Measurements from ENCODE around the gene ANO9.
"Not testable (repeated sequence)": the region's sequence is repeated elsewhere in the genome, so short reads cannot be mapped to it uniquely, and the experiment has no call there.

The ANO9 gene

DNA sequence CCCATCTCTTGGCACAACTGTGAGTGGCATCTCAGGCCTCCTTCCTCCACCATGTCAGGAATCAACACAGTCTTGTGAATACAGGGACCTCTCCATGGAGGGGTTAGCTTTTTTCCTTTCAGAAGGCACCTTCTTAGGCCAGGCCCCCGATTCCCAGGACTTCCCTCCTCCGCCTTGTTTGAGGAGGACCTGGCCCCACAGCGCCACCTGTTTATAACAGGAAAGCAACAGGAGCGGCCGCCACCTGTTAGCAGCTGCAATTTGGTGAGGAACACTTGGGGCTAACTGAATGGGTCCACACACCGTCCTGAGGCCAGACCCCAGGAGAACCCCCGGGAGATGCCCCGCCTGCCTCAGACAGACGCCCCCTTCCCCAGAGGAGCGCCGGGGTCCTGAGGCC, 51.6 kb downstream of the ANO9 start:
- no peaks in the 10 kb centered on the region for H3K4me1 ChIP-seq (ENCODE audit: control insufficient read depth, insufficient read depth, low read length)

DNA sequence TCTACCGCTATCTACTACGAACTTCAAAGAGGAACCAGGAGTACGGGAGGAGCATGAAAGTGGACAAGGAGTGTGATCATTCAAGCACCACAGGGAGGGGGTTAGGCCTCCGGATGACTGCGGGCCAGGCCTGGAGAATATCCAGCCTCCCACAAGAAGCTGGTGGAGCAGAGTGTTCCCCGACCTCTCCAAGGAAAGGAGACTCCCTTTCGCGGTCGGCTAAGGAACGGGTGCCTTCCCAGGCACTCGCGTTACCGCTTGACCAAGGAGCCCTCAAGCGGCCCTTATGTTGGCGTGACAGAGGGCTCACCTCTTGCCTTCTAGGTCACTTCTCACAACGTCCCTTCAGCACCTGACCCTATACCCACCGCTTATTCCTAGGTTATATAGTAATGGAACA, 52.4 kb downstream of the ANO9 start:
- H3K36me3 ChIP-seq (ENCODE audit: control insufficient read depth, insufficient read depth, low read length); H3K9me3 ChIP-seq (ENCODE audit: control insufficient read depth, insufficient read depth, low read length); H3K4me3 ChIP-seq (ENCODE audit: low read depth, low read length); H3K27me3 ChIP-seq (ENCODE audit: control insufficient read depth, insufficient read depth, low read length); H3K4me1 ChIP-seq (ENCODE audit: control insufficient read depth, insufficient read depth, low read length); H3K9ac ChIP-seq (ENCODE audit: low read depth, low read length): not testable (repeated sequence)

More for the DNA sequence above, 51.6 kb downstream of the ANO9 start:
- Histone ChIP-seq H3K9me3 (ENCODE audit: control insufficient read depth, insufficient read depth, low read length) (peaks cover 4% of the 10 kb centered on the region), H3K4me3 (ENCODE audit: low read depth, low read length) (no peak overlapping the region), H3K36me3 (ENCODE audit: control insufficient read depth, insufficient read depth, low read length) (no peaks in the 10 kb centered on the region), H3K9ac (ENCODE audit: low read depth, low read length) (no peak overlapping the region), H3K27me3 (ENCODE audit: control insufficient read depth, insufficient read depth, low read length) (peaks cover 5% of the 10 kb centered on the region)

GRCh38 chr11:387193-387793, 54.5 kb downstream of the ANO9 start:
- no peak overlapping the region for H3K9ac ChIP-seq (ENCODE audit: low read depth, low read length)
- H3K4me3 ChIP-seq (ENCODE audit: low read depth, low read length) = no peak overlapping the region
- no peaks in the 10 kb centered on the region for H3K4me1 ChIP-seq (ENCODE audit: control insufficient read depth, insufficient read depth, low read length)
- H3K9me3 ChIP-seq (ENCODE audit: control insufficient read depth, insufficient read depth, low read length) = peaks cover 4% of the 10 kb centered on the region
- H3K27me3 ChIP-seq (ENCODE audit: control insufficient read depth, insufficient read depth, low read length) = peaks cover 5% of the 10 kb centered on the region
- no peaks in the 10 kb centered on the region for H3K36me3 ChIP-seq (ENCODE audit: control insufficient read depth, insufficient read depth, low read length)

GRCh38 chr11:386483-386882, 55.3 kb downstream of the ANO9 start:
- Histone ChIP-seq H3K4me1 (ENCODE audit: control insufficient read depth, insufficient read depth, low read length) (no peaks in the 10 kb centered on the region), H3K36me3 (ENCODE audit: control insufficient read depth, insufficient read depth, low read length) (peaks cover 2% of the 10 kb centered on the region), H3K4me3 (ENCODE audit: low read depth, low read length) (no peak overlapping the region), H3K9ac (ENCODE audit: low read depth, low read length) (no peak overlapping the region), H3K27me3 (ENCODE audit: control insufficient read depth, insufficient read depth, low read length) (peaks cover 5% of the 10 kb centered on the region), H3K9me3 (ENCODE audit: control insufficient read depth, insufficient read depth, low read length) (peaks cover 4% of the 10 kb centered on the region)

- Histone ChIP-seq H3K27me3 (ENCODE audit: control insufficient read depth, insufficient read depth, low read length) (peaks cover 5% of the 10 kb centered on the region), H3K4me3 (ENCODE audit: low read depth, low read length) (no peak overlapping the region), H3K4me1 (ENCODE audit: control insufficient read depth, insufficient read depth, low read length) (no peaks in the 10 kb centered on the region), H3K36me3 (ENCODE audit: control insufficient read depth, insufficient read depth, low read length) (peaks cover 5% of the 10 kb centered on the region), H3K9ac (ENCODE audit: low read depth, low read length) (no peak overlapping the region), H3K9me3 (ENCODE audit: control insufficient read depth, insufficient read depth, low read length) (peaks cover 4% of the 10 kb centered on the region)
Measured at GRCh38 chr11:385594-386351, 56.0 kb downstream of the ANO9 start.

DNA sequence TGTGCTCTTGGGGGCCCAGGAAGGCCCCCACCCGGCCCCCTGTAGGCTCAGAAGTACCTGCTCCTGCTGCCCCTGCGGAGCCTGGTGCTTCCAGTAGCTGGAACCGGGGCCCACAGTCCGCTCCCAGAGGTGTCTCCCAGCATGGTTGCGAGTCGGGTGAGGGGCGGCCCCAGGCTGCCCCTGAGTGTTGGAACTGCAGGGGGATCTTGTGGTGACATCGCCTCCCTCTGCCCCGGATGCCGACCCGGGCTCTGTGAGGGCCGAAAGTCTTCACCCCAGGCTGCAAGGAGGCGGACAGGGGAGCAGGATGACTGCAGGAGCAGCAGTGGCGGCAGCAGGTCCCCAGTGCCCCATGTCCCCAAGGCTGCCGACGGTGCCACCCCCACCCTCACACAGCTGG, 57.3 kb downstream of the ANO9 start:
- Histone ChIP-seq H3K36me3 (ENCODE audit: control insufficient read depth, insufficient read depth, low read length) (peaks cover 13% of the 10 kb centered on the region), H3K27me3 (ENCODE audit: control insufficient read depth, insufficient read depth, low read length) (peaks cover 5% of the 10 kb centered on the region), H3K4me3 (ENCODE audit: low read depth, low read length) (no peak overlapping the region), H3K9ac (ENCODE audit: low read depth, low read length) (no peak overlapping the region), H3K4me1 (ENCODE audit: control insufficient read depth, insufficient read depth, low read length) (no peaks in the 10 kb centered on the region), H3K9me3 (ENCODE audit: control insufficient read depth, insufficient read depth, low read length) (peaks cover 4% of the 10 kb centered on the region)

DNA sequence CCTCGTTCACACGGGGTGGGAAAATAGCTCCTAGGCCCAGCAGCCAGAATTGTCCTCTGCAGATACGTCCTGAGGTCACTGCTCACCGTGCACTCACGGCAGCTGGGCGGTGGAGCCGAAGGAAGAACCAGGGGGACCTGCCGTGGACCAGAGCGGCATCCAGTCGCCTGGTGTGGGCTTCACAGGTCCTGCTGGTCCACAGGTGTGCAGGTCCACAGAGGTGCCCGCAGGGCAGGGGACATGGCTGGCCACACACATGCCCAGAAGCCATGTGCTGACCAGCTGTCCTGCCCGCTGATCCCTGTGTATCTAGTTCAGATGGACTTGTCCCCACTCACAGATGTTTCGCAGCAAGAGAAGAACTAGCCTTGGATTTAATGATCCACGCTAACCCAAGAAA, 58.4 kb downstream of the ANO9 start:
- H3K9ac ChIP-seq (ENCODE audit: low read depth, low read length) = no peak overlapping the region
- no peak overlapping the region for H3K4me3 ChIP-seq (ENCODE audit: low read depth, low read length)
- peaks cover 4% of the 10 kb centered on the region for H3K9me3 ChIP-seq (ENCODE audit: control insufficient read depth, insufficient read depth, low read length)
- H3K27me3 ChIP-seq (ENCODE audit: control insufficient read depth, insufficient read depth, low read length) = peaks cover 5% of the 10 kb centered on the region
- H3K4me1 ChIP-seq (ENCODE audit: control insufficient read depth, insufficient read depth, low read length) = no peaks in the 10 kb centered on the region
- peaks cover 18% of the 10 kb centered on the region for H3K36me3 ChIP-seq (ENCODE audit: control insufficient read depth, insufficient read depth, low read length)

GRCh38 chr11:382081-382629, 59.7 kb downstream of the ANO9 start:
- H3K4me3 ChIP-seq (ENCODE audit: low read depth, low read length) = no peak overlapping the region
- no peaks in the 10 kb centered on the region for H3K27me3 ChIP-seq (ENCODE audit: control insufficient read depth, insufficient read depth, low read length)
- H3K36me3 ChIP-seq (ENCODE audit: control insufficient read depth, insufficient read depth, low read length) = peaks cover 28% of the 10 kb centered on the region
- H3K9me3 ChIP-seq (ENCODE audit: control insufficient read depth, insufficient read depth, low read length) = peaks cover 4% of the 10 kb centered on the region
- no peak overlapping the region for H3K9ac ChIP-seq (ENCODE audit: low read depth, low read length)
- H3K4me1 ChIP-seq (ENCODE audit: control insufficient read depth, insufficient read depth, low read length) = no peaks in the 10 kb centered on the region

DNA sequence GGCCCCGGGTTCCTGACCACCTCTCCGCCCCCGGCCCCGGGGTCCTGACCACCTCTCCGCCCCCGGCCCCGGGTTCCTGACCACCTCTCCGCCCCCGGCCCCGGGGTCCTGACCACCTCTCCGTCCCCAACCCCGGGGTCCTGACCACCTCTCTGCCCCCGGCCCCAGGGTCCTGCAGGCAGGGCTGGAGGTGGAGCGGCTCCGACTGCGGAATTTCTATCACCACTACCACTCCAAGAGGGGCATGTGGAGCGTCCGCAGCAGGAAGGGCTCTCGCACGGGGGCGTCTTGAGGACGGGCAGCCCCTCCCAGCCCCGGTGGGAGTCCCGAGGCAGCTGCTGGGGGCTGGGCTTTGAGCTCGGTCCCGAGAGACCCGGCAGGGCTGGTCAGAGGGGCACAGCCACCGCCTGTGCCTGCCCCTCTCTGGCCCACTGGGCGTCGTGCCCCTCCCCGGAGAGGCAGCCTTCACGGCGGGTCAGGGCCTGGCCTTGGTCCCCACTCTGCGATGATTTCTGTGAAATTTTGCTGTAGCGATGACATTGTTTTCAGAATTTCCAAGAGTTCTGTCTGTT, 60.2 kb downstream of the ANO9 start:
- H3K9ac ChIP-seq (ENCODE audit: low read depth, low read length) = no peak overlapping the region
- H3K4me1 ChIP-seq (ENCODE audit: control insufficient read depth, insufficient read depth, low read length) = no peaks in the 10 kb centered on the region
- H3K36me3 ChIP-seq (ENCODE audit: control insufficient read depth, insufficient read depth, low read length) = peaks cover 34% of the 10 kb centered on the region

GRCh38 chr11:380996-381395, 60.8 kb downstream of the ANO9 start:
- no peak overlapping the region for H3K9ac ChIP-seq (ENCODE audit: low read depth, low read length)
- no peaks in the 10 kb centered on the region for H3K27me3 ChIP-seq (ENCODE audit: control insufficient read depth, insufficient read depth, low read length)
- peaks cover 37% of the 10 kb centered on the region for H3K36me3 ChIP-seq (ENCODE audit: control insufficient read depth, insufficient read depth, low read length)
- H3K9me3 ChIP-seq (ENCODE audit: control insufficient read depth, insufficient read depth, low read length) = no peaks in the 10 kb centered on the region
- H3K4me3 ChIP-seq (ENCODE audit: low read depth, low read length) = no peak overlapping the region
- H3K4me1 ChIP-seq (ENCODE audit: control insufficient read depth, insufficient read depth, low read length) = no peaks in the 10 kb centered on the region

More for the DNA sequence above, 60.2 kb downstream of the ANO9 start:
- Histone ChIP-seq H3K27me3 (ENCODE audit: control insufficient read depth, insufficient read depth, low read length) (no peaks in the 10 kb centered on the region), H3K9me3 (ENCODE audit: control insufficient read depth, insufficient read depth, low read length) (peaks cover 4% of the 10 kb centered on the region), H3K4me3 (ENCODE audit: low read depth, low read length) (no peak overlapping the region)

DNA sequence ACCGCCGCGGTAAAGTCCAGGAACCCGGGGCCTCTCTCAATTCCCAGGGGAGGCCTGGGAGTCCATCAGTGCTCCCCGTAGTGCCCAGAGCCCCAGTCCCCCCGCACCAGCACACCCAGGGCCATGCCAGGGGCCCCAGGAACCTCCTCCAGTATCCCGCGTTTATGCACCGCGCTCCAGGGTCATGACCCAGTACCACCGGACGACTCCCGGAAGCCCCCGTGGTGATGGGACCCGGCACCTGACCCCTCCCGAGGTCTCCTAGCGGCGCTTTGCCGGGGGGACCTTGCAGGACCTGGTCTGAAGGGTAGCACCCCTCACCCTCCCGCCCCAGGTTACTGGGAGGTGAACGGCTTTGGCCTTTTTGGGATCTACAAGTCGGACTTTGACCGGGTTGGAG, 61.3 kb downstream of the ANO9 start:
- no peaks in the 10 kb centered on the region for H3K4me1 ChIP-seq (ENCODE audit: control insufficient read depth, insufficient read depth, low read length)
- H3K9ac ChIP-seq (ENCODE audit: low read depth, low read length) = no peak overlapping the region
- no peaks in the 10 kb centered on the region for H3K9me3 ChIP-seq (ENCODE audit: control insufficient read depth, insufficient read depth, low read length)
- H3K4me3 ChIP-seq (ENCODE audit: low read depth, low read length) = no peak overlapping the region
- peaks cover 42% of the 10 kb centered on the region for H3K36me3 ChIP-seq (ENCODE audit: control insufficient read depth, insufficient read depth, low read length)
- no peaks in the 10 kb centered on the region for H3K27me3 ChIP-seq (ENCODE audit: control insufficient read depth, insufficient read depth, low read length)

DNA sequence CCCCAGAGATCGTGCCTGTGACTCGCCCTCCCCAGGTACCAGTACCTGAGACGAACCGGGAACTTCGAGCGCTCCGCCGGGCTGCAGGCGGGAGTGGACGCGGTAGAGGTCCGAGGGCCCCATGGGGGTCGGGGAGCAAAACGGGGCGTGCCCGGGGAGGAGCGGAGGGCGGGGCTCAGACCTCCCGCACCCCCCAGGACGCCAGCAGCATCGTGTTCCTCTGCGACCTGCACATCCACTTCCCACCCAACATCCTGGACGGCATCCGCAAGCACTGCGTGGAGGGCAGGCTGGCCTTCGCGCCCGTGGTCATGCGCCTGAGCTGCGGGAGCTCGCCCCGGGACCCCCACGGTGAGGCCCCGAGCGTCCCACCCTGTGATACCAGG, 61.7 kb downstream of the ANO9 start:
- H3K9me3 ChIP-seq (ENCODE audit: control insufficient read depth, insufficient read depth, low read length) = no peaks in the 10 kb centered on the region
- no peaks in the 10 kb centered on the region for H3K4me1 ChIP-seq (ENCODE audit: control insufficient read depth, insufficient read depth, low read length)
- no peak overlapping the region for H3K4me3 ChIP-seq (ENCODE audit: low read depth, low read length)
- H3K36me3 ChIP-seq (ENCODE audit: control insufficient read depth, insufficient read depth, low read length) = peaks cover 44% of the 10 kb centered on the region
- no peak overlapping the region for H3K9ac ChIP-seq (ENCODE audit: low read depth, low read length)
- no peaks in the 10 kb centered on the region for H3K27me3 ChIP-seq (ENCODE audit: control insufficient read depth, insufficient read depth, low read length)
